HL-60 (cell line): ENCODE measurements around the gene ANKRD27.

Experiments
- GABPA ChIP-seq: IDR thresholded peaks from 2 replicates; pipeline ENCODE4 v1.6.1; 2012; ENCODE audit warnings: low read depth
- POLR2AphosphoS5 ChIP-seq: IDR thresholded peaks from 2 replicates; pipeline ENCODE4 v1.6.1; 2012; ENCODE audit warnings: low read depth
- TF ChIP-seq, protein P1 (sequence below): IDR thresholded peaks from one replicate; pipeline ENCODE4 v1.5.1; 2011; ENCODE audit warnings: low read length, control low read depth, inconsistent platforms; ENCODE audit not compliant: insufficient read depth
- TF ChIP-seq, protein P2 (sequence below): IDR thresholded peaks from 2 replicates; pipeline ENCODE4 v1.6.1; 2012; ENCODE audit warnings: low read depth; ENCODE audit not compliant: insufficient replicate concordance

DNA sequence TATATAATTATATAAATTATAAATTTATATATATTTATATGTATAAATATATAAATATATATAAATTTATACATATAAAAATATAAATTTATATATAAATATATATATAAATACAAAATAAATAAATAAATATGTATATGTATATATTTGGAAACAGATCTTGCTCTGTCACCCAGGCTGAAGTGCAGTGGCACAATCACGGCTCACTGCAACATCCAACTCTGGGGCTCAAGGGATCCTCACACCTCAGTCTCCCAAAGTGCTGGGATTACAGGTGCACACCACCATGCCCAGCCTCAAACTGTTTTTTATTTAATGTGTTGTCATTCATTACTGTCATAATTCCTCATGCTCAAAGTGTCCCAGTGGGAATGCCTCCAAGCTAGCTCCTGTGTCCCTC lies 119.2 kb downstream of the ANKRD27 start:
- TF ChIP-seq, protein P1, sequence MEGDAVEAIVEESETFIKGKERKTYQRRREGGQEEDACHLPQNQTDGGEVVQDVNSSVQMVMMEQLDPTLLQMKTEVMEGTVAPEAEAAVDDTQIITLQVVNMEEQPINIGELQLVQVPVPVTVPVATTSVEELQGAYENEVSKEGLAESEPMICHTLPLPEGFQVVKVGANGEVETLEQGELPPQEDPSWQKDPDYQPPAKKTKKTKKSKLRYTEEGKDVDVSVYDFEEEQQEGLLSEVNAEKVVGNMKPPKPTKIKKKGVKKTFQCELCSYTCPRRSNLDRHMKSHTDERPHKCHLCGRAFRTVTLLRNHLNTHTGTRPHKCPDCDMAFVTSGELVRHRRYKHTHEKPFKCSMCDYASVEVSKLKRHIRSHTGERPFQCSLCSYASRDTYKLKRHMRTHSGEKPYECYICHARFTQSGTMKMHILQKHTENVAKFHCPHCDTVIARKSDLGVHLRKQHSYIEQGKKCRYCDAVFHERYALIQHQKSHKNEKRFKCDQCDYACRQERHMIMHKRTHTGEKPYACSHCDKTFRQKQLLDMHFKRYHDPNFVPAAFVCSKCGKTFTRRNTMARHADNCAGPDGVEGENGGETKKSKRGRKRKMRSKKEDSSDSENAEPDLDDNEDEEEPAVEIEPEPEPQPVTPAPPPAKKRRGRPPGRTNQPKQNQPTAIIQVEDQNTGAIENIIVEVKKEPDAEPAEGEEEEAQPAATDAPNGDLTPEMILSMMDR, result no peak
- TF ChIP-seq POLR2AphosphoS5 (no peak), GABPA (no peak)
- TF ChIP-seq, protein P2, sequence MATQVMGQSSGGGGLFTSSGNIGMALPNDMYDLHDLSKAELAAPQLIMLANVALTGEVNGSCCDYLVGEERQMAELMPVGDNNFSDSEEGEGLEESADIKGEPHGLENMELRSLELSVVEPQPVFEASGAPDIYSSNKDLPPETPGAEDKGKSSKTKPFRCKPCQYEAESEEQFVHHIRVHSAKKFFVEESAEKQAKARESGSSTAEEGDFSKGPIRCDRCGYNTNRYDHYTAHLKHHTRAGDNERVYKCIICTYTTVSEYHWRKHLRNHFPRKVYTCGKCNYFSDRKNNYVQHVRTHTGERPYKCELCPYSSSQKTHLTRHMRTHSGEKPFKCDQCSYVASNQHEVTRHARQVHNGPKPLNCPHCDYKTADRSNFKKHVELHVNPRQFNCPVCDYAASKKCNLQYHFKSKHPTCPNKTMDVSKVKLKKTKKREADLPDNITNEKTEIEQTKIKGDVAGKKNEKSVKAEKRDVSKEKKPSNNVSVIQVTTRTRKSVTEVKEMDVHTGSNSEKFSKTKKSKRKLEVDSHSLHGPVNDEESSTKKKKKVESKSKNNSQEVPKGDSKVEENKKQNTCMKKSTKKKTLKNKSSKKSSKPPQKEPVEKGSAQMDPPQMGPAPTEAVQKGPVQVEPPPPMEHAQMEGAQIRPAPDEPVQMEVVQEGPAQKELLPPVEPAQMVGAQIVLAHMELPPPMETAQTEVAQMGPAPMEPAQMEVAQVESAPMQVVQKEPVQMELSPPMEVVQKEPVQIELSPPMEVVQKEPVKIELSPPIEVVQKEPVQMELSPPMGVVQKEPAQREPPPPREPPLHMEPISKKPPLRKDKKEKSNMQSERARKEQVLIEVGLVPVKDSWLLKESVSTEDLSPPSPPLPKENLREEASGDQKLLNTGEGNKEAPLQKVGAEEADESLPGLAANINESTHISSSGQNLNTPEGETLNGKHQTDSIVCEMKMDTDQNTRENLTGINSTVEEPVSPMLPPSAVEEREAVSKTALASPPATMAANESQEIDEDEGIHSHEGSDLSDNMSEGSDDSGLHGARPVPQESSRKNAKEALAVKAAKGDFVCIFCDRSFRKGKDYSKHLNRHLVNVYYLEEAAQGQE, result no peak
